Measurements from ENCODE around the gene SLC2A5. TPM values are rescaled to one million over a fixed set of nuclear protein-coding genes. Genes with fewer than 3 reads are reported as not detected.
A peak's percentile ranks its signal among the peaks of the same experiment; 100 is the strongest.
"Not testable (repeated sequence)": the region's sequence is repeated elsewhere in the genome, so short reads cannot be mapped to it uniquely, and the experiment has no call there.

Gene SLC2A5
- total and polyA plus RNA-seq, 2 donors (not counting 3 experiments of a cell fraction or from before 2014, with no cell fraction given) = not detected

DNA sequence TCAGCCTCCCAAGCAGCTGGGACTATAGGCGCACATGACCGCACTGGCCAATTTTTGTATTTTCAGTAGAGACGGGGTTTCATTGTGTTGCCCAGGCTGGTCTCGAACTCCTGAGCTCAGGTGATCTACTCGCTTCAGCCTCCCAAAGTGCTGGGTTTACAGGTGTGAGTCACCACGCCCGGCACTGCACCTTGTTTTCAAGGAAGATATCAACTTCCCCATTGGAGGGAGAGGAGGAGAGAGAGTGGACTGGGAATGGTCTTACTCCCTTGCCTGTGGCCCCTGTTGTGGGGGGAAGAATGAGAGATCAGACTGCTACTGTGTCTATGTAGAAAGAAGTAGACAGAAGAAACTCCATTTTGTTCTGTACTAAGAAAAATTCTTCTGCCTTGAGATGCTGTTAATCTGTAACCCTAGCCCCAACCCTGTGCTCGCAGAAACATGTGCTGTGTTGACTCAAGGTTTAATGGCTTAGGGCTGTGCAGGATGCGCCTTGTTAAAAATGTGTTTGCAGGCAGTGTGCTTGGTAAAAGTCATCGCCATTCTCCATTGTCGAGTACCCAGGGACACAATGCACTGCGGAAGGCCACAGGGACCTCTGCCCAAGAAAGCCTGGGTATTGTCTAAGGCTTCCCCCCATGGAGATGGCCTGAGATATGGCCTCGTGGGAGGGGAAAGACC is 67.8 kb downstream of the SLC2A5 start:
- H3K4me1 ChIP-seq (ENCODE audit: control insufficient read depth, extremely low read depth, insufficient read depth, low read length); H3K9me3 ChIP-seq (replicated peaks; ENCODE audit: control insufficient read depth, insufficient read depth, low read length); H3K9ac ChIP-seq (replicated peaks; ENCODE audit: extremely low read depth, insufficient read depth, low read length); H3K27ac ChIP-seq (ENCODE audit: insufficient read depth, low read depth, low read length); dilution Hi-C loops (cut with MboI; ENCODE audit: extremely low pct_ligation_motif_present, low sequenced_read_pairs); H3K4me3 ChIP-seq (replicated peaks in 1 of 3; ENCODE audit: insufficient read depth in 1 of 3, low read depth in 1 of 3, low read length in 3 of 3); CTCF ChIA-PET; FAIRE-seq; DNase-seq (ENCODE audit: low read depth, low spot score); H3K4me2 ChIP-seq (ENCODE audit: insufficient read depth, low read length); H2AFZ ChIP-seq (ENCODE audit: low read depth, low read length); H3K36me3 ChIP-seq (ENCODE audit: control insufficient read depth in 2 of 2, extremely low read depth in 1 of 2, insufficient read depth in 2 of 2, low read length in 2 of 2); H3K9me1 ChIP-seq (replicated peaks; ENCODE audit: control insufficient read depth, extremely low read depth, insufficient read depth, low read length); H3K79me2 ChIP-seq (ENCODE audit: control insufficient read depth, insufficient read depth, low read length); H4K20me1 ChIP-seq (replicated peaks; ENCODE audit: control insufficient read depth, extremely low read depth, insufficient read depth, low read length); H3K27me3 ChIP-seq (ENCODE audit: control insufficient read depth in 2 of 2, insufficient read depth in 2 of 2, low read length in 2 of 2); POLR2A ChIA-PET; BruUV-seq (replicated peaks): not testable (repeated sequence)
- intact Hi-C loops (cut with micrococcal nuclease) = loop anchor here (10.0 kb wide), 1 partner anchor 193 kb away; no protein-coding TSS in a partner anchor

DNA sequence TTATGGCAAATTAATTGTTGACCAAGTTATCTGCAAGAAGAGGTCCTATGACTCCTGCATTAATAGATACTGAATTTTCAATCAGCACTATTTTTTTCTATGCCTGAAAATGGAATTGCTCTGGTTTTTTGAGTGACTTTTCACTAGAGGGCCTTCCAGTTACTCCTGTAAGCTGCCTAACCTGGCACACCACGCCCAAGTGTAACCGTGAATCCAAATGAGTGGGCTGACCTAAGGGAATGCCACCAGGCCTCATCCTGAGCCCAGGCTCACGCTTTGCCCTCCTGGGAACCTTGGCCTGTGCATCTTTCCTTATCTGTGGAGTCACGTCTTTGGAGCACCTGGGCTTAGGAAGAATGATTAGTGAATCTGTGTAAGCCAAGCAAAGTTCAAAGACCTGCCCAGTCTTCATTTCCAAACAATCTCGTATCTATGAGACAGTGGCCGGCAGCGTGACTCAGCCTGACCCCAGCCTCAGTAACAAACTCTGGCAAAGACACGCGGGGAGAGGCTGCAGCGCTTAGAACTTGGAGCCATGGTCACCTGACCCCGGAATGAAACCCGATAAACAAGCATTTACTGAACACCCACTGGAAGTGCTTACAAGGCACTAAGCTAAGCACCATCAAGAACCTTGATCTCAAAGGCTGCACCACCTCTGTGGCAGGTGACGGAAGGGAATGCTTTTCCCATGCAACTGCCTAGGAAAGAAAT is 75.3 kb downstream of the SLC2A5 start:
- intact Hi-C loops (cut with micrococcal nuclease) = loop anchor here (1.0 kb wide), 1 partner anchor 76 kb away; no protein-coding TSS in a partner anchor
- H3K27ac ChIP-seq (ENCODE audit: insufficient read depth, low read depth, low read length); H3K9me1 ChIP-seq (replicated peaks; ENCODE audit: control insufficient read depth, extremely low read depth, insufficient read depth, low read length); BruUV-seq (replicated peaks); H4K20me1 ChIP-seq (replicated peaks; ENCODE audit: control insufficient read depth, extremely low read depth, insufficient read depth, low read length); H3K79me2 ChIP-seq (ENCODE audit: control insufficient read depth, insufficient read depth, low read length); H3K27me3 ChIP-seq (ENCODE audit: control insufficient read depth in 2 of 2, insufficient read depth in 2 of 2, low read length in 2 of 2); dilution Hi-C loops (cut with MboI; ENCODE audit: extremely low pct_ligation_motif_present, low sequenced_read_pairs); H3K4me1 ChIP-seq (ENCODE audit: control insufficient read depth, extremely low read depth, insufficient read depth, low read length); DNase-seq (ENCODE audit: low read depth, low spot score); H3K4me2 ChIP-seq (ENCODE audit: insufficient read depth, low read length); POLR2A ChIA-PET; H3K9ac ChIP-seq (replicated peaks; ENCODE audit: extremely low read depth, insufficient read depth, low read length); H3K9me3 ChIP-seq (replicated peaks; ENCODE audit: control insufficient read depth, insufficient read depth, low read length); H2AFZ ChIP-seq (ENCODE audit: low read depth, low read length); H3K4me3 ChIP-seq (replicated peaks in 1 of 3; ENCODE audit: insufficient read depth in 1 of 3, low read depth in 1 of 3, low read length in 3 of 3); H3K36me3 ChIP-seq (ENCODE audit: control insufficient read depth in 2 of 2, extremely low read depth in 1 of 2, insufficient read depth in 2 of 2, low read length in 2 of 2): not testable (repeated sequence)
- CTCF ChIA-PET = interaction anchor here (0.9 to 2.3 kb wide), 5 partner anchors 10 to 108 kb away, joined by 3 to 41 read pairs (median 19); no protein-coding TSS in a partner anchor
- FAIRE-seq = peak; percentile 31

Measured in endothelial cell of umbilical vein (primary cell).